NCI-H1105 treated with DMSO at 0.1 percent for 48 hours (cell line): ENCODE results near the gene COL26A1.
A peak's percentile ranks its signal among the peaks of the same experiment; 100 is the strongest.

ENCODE experiments used
- DNase-seq: peaks from one replicate; lab custom pipeline; 2025; lab: John Stamatoyannopoulos, UW

COL26A1 gene

DNA sequence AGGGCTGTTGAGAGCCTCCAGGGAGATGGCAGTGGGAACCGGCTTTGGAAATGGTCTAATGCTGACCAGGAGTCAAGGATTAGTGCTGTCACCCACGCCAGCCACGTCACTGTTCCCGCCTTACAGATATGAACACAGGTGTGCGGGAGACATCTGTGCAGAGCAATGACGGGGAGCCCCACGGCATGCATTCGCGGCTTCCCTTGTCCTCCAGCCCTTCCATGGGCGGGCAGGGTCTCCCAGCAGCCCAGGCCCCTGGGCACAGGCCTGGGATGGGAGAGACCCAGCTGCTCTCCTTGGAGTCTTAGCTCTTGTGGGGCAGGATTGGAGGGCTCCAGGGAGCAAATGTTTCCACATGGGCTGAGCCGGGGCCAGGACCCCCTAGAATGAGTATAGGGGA, 172.2 kb downstream of the COL26A1 start:
- no peak for DNase-seq

DNA sequence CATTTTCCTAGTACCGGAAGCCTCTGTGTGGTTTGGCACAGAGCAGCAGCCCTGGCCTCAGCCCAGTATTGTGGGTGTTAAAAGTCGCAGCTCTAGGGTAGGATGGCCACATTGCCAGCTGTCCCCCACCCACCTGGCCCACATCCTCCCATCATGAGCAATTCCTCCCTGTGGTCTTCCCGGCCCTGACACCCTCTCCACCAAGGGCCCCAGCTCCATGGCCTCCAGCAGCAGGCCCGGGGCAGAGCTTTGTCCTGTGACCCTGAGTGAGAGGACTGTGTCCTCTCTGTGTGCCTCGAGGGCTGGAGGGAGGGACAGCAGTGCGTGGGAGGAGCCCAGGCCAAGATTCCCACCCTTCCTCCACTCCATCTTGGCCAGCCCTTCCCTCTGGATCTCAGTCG, 172.7 kb downstream of the COL26A1 start:
- no peak for DNase-seq

DNA sequence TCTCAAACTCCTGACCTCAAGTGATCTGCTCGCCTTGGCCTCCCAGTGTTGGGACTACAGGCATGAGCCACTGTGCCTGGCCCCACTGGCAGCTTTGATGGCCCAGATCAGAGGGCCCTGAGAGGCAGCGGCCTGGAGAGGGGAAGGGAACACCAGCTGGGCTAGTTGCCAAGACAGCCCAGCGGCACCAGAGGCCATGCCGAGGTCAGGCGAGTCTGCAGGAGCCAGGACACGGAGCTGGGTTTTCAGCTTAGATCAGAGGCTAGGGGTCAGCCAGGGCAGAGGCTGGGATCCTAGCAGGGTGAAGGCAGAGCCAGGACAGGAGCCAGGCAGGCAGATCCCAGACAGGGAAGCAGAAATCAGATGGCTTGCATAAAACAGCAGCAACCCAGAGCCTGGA, 173.6 kb downstream of the COL26A1 start:
- no peak for DNase-seq

DNA sequence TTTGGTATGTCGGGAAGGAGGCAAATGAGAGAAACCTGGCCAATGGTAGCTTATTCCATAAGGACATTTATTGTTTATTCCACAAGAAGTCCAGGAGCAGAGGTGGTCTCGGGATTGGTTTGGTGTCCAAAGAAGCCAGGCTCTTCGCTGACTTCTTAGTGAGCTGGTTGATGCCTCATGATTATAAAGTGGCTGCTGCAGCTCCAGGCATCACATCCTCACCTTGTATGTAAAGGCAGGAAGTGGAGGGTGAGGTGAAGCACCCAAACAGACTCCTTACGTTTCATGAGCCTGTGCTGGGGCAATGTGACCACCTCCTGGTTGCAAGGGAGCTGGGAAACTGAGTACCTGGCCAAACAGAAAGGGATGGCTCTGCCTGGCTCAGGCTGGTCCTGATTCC, 174.0 kb downstream of the COL26A1 start:
- DNase-seq, result no peak

DNA sequence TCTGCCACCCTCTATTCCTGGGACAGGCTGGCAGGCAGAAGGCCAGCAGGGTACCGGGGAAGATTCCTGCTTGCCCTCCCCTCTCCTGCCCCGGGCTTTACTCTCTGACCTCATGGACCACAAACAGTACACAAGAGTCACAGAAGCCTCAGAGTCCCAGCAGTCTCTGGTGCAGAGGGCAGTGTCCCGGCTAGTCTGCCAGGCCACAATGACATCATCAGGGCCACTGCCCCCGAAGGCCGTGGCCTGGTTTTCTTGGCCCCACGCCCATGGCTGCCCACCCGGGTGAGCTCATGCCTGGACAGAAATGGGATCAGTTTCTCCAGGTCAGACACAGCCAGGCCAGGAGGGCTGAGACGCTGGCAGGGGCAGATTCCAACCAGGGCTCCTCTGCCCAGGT, 174.5 kb downstream of the COL26A1 start:
- DNase-seq, result no peak

DNA sequence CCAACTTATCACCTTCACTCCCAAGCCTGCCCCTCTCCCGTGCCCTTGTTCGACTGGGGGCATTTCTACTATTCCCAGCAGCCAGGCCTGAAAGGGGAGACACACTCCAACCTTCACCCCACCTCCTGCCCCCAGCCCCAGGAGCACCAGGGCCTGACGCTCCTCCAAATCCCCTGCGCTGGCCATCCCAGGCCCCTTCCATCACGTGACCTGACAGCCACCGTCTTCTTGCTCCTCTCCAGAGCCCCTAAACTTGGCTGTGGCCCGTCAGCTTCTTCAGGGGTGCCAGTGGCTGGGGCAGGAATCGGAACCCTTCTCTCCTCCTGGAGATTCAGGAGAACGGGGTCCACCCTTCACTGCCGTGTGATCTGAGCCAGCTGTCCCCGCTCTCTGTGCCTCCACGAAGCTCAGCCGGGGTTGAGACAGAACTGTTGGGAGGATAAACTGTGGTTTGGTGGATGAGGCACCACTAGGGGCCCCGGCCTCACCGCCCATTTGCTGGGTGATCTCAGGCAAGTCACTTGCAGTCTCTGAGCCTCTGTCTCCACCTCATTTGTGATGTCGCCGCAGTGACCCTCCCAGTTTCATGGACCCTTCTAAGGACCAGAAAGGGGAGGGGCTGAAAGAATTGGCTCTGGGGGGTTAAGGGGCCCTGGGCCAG, 175.4 kb downstream of the COL26A1 start:
- DNase-seq, result no peak

DNA sequence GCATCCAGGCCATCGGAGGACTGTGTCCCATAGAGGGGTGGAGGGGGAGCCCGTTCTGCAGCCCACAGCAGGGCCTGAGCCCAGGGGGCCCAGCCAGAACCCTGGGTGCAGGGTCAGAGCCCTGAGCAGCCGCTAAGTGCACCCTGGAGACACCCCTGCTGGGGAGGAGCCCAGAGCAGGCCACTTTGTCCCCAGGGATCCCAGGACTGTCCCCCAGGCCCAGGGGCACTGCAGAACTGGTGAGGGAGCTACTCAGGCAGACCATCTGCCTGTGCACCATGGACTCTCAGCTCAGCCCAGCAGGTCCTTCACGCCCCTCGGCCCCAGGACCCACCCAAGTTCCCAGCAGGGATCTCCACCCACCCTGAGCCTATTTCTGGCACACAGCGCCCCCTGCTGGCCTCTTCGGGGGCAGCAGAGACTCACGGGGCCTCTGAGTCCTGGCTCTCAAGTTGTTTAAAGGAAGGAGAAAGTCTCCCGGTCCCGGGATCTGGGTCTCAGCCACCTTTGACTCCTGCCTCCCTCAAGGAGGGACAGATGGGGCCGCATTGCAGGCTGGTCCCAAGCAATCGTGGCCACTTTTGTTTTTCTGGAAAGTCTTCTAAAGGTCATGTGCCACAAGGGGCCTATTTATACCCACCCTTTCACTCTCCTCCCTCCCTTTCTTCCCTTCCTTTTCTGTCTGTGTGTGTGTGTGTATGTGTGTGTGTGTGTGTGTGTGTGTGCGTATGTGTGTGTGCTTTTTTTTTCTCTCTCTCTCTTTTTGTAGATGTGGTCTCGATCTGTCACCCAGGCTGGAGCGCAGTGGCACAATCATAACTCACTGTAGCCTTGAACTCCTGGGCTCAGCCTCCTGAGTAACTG, 176.2 kb downstream of the COL26A1 start:
- DNase-seq, result peak; percentile 2

DNA sequence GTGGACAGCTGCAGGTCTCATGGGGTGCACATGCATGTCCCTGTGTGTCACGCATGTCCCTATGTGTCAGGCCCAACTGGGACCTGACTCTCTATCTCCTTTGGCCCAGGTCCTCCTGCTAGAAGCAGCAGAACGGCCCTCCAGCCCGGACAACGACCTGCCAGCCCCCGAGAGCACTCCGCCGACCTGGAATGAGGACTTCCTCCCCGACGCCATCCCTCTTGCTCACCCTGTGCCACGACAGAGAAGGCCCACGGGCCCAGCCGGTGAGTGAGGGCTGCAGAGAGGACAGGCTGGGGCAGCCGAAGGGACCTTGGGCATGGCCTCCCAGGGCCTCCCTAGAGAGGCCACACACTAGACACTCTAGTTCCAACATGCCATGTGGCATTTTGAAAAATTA, 177.1 kb downstream of the COL26A1 start:
- DNase-seq, result no peak

DNA sequence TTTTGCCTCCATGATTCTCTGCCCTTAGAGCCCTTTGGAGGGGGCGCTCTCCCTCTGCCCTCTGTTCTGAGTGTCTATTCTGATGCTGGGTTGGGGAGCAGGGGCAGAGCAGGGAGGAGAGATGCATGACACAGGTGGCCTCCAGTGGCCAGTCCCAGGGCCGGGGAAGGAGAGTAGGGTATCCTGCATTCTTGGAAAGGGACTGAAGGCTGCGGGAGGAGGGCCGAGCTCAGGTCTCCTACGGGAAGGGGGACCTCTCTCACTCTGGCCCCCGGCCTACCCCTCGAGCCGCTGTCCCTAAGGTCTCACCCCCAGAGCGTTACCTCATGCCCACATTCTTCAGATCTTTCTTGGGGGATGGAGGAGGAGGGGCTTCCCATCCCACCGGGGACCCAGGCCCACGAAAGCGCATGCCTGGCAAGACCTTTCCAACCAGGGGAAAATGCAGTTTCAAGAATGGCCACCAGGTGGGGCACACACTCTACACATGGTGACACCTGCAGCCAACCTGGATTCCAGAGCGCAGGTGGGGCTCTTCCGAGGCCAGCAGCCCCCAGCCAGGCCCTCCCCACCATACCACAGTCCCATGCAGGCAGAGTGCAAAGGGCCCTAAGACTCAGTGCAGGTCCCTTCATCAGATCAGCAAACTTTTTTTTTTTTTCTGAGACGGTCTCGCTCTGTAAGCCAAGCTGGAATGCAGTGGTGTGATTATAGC, 180.0 kb downstream of the COL26A1 start:
- DNase-seq, result peak; percentile 21

DNA sequence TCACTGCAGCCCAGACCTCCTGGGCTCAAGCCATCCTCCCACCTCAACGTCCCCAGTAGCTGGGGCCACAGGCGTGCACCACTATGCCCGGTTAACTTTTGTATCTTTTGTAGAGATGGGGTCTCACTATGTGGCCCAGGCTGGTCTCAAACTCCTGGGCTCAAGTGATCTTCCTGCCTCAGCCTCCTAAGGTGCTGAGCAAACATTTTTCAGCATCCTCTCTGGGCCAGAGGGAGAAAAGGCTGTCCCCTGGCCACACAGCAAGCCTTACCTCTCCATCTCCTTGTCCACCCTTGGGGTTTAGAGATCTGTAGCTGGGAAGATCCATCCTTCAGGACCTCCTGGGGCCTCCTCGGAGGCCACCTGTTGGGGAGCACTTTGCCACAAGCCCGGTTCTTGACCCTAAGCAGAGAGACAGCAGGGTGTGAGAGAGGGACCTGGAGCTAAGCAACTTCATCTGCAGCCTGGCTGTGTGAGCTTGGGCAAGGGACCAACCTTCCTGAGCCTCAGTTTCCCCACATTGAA, 180.6 kb downstream of the COL26A1 start:
- DNase-seq, result no peak

DNA sequence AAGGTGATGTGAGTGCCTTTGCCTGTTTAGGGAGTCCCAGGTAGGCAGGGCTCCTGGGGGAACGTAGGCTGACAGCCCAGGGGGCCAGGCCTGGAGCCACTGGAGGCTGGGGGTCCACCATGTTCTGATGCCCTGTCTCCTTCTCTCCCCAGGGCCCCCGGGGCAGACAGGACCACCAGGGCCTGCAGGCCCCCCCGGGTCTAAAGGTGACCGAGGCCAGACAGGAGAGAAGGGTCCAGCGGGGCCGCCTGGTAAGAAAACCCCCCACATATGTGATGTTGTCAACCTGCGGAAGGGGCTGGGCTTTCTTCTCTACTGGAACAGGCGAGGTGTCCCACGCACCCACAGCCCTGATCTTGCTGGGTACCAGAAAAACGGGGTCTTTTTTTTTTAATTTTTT, 181.2 kb downstream of the COL26A1 start:
- no peak for DNase-seq

DNA sequence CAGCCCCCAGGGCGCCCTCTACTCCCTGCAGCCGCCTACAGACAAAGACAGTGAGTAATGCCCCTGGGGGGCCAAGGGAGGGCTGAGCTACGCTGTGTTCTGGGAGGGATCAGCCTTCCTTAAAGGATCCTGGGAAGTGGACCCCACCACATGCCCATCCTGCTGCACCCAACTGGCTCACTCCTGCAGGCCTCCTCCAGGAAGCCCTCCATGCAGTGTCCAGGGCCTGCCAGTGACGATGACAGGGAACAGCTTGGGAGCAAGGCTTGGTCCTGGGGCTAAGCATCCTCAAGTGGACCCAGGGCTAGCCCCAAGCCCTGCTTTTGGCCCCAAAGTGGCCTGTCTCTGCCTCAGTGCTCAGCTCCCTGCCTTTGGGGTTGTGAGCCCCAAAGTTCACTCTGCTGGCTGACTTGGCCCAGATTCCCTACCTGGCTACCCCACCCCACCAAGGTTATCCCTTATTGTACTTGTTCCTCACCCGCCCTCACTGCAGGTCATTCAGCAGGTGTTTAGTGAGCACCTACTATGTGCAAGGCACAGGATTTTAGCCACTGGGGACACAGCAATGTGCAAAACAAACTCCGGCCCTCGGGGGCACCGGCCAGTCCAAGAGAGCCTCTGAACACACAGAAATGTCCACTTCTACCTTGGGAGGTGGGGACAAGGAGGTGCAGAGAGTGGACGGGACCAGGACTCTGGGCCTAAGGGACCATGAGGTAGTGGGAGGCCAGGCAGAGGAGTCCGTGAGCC, 182.9 kb downstream of the COL26A1 start:
- no peak for DNase-seq

DNA sequence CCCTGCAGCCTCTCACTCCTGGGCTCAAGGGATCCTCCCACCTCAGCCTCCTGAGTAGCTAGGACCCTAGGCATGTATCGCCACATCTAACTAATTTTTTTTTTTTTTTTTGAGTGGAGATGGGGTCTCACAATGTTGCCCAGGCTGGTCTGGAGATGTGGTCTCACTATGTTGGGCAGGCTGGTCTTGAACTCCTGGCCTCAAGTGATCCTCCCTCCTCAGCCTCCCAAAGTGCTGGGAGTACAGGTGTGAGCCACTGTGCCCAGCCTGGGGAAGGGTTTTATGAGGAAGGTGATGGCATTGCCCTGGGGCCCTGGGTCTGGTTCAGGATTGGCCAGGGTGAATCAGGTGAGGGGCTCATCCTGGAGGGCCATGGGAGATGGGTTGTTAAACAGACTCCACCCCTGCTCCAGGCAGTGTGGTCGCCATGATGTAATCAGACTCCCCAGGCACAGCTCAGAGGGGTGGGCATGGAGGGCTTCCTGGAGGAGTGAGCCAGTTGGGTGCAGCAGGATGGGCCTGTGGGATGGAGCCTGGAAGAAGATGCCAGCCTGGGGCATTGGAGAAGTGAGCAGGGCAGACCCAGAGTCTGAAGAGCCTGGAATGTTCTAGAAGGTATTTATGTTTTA, 183.7 kb downstream of the COL26A1 start:
- DNase-seq, result no peak

DNA sequence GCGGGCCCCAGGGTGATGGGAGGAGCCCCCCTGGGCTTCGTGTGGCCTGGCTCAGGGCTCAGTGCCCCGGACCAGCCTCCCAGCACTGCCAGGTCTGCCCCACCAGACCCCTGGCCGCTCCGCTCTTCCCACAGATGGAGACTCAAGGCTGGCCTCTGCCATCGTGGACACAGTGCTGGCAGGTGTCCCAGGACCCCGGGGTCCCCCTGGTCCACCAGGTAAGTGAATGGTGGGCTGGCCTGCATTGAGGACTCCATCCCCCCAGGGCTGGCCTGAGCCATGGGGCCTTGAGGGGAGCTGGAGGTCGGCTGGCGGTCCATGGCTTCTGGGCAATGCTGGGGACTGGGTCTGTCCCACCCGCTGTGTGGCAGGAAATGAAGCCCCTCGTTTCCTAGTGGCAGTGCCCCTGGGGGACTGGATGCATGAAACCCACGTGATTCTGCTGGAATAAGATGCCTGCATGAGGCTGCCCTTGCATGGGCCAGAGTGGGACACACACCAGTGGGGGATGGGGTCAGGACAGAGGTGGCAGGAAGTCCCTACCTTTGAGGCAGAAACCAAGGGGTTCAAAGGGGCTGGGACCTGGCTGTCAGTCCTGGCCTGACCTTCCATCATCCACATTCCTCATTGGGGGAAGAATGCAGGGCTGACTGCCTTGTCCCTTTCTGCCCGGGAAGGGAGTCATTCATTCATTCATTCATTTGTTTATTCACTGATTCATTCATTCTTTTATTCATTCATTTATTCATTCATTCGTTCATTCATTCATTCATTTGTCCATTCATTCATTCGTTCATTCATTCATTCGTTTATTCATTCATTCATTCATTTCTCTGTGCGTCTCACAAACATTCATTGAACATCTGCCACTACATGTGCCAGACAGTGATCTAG, 184.6 kb downstream of the COL26A1 start:
- no peak for DNase-seq

DNA sequence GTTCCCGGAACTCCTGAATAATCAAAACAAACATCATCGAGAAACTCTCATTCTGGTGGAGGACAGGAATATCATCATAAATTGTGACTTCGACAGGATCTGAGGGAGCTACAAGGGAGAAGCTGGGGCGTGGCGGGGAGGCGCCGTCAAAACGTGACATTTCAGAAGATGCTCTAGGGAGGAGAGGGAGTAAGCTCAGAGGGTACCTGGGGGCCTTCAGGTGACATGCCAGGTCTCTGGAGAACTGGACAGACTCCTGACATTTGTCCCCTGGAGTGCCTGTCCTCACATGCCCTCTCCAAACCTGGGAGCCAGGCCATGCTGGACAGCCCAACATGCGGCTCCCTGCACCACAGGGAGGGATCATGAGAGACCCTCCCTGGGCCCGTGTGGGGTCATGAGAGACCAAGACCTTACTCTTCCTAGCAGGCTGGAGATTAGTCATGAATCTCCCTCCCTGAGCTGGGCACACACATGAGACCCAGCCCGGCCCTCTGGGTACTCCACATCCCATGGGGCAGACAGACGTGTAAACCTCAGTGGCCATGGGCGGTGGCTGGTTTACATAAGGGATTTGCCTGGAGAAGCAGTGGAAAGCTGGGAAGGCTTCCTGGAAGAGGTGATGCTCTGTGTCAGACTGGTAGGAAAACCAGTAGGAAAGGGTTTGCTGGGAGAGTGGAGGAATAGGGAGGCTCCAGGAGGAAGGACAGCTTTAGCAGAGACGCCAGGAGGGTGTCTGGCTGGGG, 185.4 kb downstream of the COL26A1 start:
- DNase-seq, result no peak

DNA sequence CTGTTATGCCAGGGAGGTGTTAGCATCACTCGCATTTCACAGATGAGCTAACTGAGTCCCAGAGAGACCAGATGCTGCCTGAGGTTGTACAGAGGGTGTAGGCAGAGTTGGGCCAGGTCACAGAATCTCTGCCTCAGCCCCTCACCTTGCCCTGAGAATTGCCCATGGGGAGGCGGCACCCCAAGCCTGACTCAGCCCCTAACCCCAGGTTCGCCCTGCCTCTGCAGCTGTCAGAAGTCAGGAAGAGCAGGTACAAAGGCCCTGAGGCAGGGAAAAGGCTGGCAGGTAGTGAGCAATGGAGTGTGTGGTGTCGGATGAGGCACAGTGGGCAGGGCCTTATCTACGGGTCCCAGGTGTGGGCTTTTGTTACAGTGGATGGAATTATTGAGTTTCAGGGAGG, 187.1 kb downstream of the COL26A1 start:
- no peak for DNase-seq

DNA sequence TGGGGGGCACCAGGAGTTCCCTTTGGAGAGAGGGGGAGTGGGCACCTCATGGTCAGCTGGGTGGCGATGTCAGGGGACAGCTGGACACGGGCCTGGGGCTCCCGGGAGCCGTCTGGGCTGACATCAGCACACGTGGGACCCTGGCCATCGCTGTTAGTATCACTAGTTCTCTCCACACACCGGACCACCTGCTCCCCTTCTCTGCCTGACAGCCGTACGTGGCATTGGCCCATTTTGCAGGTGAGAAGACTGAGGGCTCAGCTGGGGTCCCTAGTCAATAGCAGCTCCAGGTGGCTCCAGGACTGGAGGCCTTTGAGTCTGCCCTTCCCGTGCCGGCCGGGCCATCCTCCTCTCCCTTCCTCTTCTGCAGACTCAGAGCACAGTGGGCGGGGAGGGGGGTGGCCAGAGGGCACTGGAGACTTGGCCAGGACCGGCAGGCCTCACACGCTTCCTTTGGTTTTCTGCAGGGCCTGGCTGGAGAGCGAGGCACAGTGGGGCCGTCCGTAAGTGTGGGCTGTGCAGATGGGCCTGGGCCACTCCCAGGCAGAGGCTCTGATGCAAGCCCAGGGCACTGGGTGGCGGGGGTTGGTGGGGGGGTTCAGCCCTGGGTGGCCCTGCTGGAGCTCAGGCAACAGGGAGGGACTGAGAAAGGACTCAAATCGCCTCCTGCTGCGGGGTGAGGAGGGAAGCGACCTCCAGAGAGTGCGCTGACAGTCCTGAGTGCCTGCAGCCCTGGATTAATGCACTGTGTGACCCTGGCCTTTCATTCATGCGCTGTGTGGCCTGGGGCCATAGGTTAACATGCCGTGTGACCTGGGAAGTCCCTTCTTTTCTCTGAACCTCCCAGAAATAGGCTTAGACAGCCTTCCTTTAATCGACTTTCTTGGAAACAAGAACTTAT, 188.2 kb downstream of the COL26A1 start:
- DNase-seq, result no peak

DNA sequence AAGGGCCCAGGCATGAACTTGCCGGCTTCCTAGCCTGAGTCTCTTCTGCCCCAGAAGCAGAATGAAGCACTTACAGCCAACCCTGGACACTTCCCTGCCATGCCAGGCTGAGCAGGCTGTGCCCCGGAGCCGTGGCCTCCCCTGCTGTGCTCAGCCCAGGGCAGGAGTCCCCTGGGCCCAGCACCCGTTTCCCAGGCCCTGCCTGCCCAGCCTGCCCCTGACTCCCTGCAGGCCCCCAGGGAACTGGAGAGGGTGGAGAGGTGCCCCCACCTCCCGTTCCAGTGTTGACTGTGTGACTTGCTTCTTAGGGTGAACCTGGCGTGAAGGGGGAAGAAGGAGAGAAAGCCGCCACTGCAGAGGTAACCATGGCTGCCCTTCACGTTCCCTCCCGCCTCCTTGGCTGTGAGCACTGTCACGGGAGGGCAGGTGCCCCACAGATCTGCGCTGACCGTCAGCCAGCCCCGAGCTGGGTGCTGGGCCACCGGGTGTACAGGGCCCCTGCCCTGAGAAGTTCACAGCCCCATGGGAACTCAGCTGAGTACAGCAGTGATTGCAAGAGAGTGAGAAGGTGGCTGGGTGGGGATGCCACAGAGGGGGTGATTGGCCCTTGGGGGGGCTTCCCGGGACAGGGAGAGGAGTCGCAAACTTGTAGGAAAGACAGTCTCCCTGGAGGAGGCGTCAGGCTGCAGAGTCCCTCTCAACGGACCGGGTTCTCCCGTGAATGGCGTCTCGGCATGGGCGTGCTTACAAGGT, 190.5 kb downstream of the COL26A1 start:
- DNase-seq, result no peak
